GM19372 (cell line): Measurements from ENCODE around the gene CXXC5.

ENCODE experiments used
- ATAC-seq: cut with Tn5 transposase; IDR thresholded peaks from one replicate; pipeline ENCODE4 v1.9.1; 2021; ENCODE audit warnings: mild to moderate bottlenecking, low read depth, moderate library complexity; ENCODE audit not compliant: unreplicated experiment

CXXC5 gene

DNA sequence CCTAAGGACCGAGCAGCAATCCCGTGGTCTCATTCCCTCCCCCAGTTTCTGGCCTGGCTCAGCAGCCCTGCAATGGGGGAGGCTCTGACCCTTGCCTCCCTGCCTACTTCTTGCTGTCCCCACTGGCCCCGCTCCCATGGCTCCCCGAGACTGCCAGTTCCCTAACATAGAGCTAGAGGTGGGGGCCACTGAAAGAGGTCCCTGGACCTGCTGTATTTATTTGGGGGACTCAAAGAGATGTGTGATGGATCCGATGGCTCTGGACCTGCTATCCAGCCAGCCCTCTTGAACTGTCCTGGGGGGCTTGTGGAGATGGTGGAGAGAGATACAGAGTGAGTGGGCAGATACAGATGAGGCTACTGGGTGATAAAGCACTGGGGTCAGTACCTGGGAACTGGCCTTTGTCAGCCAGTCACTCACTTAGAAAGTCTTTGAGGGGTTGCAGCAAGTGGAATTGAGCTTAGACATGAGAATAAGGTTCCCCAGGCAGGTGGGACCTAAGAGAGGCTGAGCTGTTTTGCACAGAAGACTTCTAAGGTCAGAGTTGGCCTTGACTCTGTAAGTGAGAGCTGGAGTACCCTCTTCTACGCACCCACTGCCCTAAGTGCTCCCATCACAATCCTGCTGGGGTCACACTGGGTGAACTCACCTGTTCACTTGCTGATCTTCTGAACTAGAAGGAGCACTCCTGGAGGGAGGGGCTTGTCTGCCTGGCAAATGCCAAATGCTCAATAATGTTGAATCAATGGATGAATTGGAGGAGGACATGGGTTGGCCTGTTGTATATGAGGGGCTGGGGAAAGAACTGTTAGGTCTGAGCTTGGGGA is 42.9 kb downstream of the CXXC5 start:
- ATAC-seq, result no peak

DNA sequence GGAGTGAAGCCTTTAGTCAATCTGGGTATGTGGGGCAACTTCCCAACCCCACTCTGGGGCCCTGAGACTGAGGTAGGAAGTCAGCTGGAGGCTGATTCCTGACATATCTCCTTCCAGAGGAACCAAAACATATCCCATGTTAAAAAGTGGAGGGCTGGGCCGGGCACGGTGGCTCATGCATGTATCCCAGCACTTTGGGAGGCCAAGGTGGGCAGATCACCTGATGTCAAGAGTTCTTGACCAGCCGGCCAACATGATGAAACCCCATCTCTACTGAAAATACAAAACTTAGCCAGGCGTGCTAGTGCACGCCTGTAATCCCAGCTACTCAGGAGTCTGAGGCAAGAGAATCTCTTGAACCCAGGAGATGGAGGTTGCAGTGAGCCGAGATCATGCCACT is 44.0 kb downstream of the CXXC5 start:
- ATAC-seq, result no peak

DNA sequence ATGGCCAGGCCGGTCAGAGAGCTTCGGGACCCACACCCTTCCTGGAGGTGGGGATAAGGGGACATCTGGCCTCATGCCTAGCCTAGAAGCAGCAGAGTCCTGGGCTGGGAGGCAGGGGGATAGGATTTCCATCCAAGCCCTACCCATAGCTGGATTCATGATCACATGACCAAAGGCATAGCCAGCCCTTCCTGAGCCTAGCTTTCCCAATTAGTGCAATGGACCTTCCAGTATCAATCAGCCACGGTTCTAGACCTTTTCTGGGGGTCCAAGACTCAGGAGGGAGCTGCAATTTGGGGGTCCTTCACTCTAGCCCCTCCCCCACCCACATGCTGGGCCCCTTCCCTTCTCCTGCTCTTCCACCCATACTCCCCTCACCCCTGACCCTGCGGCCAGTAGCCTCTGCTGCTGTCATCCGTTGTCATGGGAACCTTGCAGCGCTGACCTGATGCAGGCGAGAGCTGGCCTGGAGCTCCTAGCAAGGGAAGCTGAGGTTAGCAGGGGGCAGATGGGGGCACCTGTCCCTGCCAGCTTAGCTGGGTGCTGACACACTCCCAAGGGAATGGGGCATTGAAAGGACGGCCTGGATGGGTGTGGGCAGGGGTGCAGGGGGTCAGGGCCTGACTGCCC is 44.6 kb downstream of the CXXC5 start:
- no peak for ATAC-seq

DNA sequence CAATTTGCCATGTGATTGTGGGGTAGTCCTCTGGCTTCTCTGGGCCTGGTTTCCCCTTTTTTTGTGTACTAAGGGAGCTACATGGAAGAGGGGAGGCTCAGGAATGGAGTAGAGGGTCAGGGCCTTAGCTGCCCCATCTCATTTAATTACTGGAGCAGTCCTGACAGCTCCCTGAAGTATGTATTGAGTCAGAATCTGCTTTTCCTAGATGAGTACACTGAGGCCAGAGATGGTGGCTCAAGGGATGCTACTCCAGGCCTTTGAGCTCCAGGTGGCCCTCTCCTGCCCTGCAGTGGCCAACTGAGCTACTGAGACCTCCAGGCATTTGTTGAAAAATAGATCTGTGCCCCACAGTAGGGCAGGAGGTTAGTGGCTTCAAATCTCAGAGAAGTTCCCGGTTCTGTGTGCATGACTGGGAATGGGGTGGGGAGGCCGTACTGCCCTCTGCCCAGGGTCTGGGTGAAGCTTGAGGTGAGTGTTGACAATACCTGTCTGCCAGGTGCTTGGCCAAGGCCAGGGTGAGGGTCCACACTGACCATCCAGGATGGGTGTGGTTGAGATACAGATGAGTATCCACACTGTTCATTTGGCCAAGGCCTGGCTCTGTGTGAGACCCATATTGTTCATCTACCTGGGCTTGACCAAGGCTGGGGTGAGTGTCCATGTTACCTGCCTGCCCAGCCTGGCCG is 45.7 kb downstream of the CXXC5 start:
- no peak for ATAC-seq

DNA sequence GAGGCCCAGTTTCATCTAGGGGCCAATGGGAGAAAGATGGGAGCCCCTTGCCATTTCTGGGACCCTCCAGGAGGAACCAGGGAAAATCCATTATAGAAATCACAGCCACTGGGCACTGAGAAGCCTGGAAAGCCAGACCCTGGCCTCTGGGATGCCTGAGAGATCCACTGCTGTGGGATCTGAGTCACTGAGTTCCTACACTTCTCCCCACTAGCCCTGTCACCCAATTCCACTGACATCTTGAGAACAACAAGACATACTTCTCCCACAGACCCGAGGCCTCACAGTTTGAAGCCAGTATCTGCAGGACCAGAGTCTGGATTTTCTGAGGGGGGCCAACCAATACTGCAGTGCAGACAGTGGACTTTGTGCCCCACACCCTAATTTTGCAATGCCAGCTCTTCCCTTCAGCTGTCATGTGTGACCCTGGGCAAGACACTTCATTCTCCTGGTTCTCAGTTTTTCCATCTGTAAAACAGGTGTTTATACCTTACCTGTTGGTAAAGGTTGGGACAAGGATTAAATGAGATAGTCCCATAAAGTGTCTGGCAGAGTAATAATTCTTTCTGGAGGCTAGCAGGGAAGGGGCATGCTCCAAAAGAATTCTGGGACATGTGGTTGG is 46.5 kb downstream of the CXXC5 start:
- ATAC-seq, result no peak

DNA sequence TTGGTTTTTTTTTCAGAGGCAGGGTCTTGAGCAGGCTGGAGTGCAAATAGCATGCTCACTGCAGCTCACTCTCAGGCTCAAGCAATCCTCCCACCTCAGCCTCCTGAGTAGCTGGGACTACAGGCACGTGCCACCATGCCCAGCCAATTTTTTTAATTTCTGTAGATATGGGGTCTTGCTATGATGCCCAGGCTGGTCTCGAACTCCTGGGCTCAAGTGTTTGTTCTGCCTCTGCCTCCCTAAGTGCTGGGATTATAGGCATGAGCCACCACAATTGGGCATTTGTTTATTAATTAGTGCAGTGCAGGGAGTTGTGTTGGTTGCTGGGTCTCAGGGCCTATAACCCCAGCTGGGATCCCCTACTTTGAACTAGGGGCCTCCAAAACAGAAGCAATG is 47.0 kb downstream of the CXXC5 start:
- no peak for ATAC-seq

DNA sequence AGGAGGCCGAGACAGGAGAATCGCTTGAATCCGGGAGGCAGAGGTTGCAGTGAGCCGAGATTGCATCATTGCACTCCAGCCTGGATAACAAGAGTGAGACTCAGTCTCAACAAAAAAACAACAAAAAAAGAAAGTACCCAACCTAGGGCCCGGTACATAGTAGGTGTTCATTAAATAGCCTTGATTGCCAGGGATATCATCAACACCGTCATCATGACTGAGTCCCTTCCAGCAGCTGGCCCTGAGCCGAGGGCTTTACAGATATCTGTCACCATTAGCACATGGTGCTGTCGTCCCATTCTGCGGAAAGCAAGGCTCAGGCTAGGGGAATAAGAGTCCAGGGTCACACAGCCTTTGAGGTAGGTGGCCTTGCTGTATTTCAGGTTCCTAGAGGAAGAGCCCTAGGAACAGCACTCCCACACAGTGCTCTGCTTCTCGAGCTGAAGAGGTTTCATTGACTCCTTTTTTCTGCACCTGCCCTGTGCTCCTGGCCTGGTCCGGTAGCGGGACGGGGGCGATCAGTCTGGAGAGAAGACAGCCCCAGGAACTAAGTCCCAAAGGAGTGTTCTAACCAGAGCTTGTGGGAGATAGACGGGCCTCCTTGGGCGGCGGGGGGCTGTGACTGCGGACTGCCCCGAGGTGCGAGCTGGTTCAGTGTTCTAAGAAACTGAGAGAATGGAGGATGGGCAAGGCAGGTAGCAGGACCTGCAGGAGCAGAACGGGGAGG is 48.2 kb downstream of the CXXC5 start:
- no peak for ATAC-seq

DNA sequence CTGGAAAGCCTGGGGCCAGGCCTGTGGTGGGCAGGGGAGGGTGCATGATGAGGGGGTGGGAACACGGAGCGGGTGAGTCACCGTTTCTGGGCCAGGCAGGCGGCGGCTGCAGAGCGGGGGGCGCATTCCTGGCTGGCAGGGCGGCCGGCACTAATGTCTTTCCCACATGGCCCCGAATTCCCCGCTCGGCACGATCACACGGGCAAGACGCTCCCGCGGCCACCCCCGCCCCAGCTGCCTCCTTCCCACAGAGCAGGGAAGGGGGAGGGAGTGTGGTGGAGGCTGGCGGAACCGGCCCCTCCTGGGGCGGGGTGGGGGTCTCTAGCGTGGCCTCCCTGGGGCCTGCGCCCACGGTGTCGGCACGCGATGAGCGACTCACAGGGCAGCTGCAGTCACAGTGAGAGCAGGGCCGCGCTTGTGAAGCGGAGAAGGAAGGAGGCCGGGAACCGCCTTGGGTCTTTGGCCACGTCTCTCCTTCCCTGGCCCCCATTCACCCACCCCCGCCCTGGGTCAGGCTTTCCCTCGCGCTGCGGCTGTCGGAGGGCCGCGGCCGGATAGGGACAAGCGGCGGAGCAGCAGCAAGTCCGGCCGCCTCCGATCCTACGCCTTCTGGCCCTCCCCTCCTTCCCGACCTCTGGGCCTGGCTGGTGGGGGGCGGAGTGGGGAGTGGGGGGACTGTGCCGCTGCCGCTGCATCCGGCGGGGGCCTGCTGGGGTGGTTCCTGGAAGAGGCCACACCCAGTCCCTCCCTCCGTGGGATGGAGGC is 48.9 kb downstream of the CXXC5 start:
- ATAC-seq, result no peak

DNA sequence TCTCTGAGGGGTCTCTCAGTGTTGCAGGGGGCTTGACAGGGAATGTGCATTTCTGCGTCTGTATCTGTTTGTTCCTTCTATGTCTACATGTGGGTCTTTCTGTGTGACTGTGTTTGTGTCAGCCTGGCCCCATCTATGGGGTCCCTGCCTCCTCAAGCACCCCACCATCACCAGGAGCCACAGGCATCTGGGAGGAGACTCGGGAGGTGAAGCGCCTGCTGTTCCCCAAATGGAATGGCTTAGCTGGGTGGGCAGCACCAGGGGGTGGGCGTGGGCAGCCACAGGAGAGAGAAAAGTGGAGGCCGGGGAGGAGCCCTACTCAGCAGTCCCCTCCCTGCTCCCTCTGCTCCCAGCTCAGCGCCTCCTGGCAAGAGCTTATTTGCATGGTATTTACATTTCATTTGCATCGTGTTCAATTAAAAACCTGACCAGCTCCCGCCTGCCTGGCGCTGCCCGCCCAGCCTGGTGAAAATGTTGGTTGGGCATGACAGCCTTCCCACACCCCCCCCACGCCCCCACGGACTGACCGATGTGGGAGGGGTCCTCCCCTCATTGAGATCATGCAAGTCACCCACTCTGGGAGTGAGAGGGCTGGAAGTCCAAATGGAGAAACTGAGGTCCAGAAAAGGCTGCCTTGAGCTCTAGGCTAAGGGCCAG is 50.5 kb downstream of the CXXC5 start:
- ATAC-seq, result no peak

DNA sequence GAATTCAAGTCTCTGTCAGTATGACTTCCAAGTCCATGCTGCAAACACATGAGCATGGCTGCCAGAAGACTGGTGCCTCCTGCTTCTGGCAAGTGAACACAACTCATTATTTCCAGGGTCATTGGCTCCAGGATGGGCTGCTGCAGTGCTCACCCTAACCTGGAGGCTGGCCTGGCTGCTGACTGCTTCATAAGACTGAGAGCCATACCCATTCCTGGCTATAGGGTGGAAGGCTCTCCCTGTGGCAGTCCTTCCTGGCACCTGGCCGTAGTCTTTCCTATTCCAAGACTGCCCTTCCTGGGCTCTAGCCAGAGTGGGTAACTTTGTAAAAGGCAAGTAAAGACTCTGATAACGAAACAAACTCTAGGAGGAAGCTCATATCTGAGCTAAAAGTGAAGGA is 51.2 kb downstream of the CXXC5 start:
- ATAC-seq, result no peak

DNA sequence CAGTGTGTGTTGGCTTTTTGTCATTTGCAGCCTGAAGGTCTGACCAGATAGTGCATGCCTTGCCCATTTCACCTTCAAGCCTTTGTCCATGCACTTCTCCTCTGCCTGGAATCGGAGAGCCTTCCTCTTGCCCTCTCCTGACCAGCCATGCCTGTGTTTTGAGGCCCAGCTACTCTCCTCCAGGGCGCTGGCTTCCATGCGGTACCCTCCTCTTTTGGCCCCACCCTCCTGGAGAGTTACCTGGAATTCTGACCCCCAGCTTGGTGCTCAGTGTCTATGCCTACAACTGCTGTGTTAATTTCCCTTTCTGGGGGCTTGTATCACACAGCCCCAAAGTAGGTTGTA is 52.5 kb downstream of the CXXC5 start:
- no peak for ATAC-seq

DNA sequence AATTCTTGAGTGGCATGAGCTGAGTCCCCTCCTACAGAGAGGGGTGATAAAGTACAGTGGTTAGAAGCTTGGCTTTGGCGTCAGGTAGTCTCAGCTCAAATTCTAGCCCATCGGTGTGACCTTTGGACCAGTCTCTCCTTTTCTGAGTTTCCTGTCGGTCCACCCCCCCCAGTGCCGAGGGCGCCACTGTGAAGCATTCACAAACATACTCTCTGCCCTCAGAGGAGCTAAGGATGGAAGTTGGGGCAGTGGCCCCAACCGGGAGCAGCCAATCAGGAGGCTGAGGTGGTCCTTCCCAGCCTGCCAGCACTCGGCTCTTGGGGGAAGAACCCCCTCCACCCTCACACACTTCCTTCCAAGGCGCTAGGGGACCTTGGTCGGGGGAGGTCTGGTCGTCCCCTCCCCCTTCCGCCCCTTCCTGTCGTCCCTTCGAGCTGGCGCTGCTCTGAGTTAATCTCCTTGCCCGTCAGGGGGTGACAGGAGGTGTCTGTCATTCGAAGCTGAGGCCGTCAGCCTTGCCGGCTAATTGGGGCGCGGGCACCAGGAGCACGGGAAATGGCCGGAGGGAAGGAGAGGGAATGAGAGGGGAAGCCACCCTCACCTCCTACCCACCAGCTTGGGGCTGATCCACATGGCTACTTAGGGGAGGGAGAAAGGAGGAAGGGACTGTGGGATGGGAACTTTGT is 53.0 kb downstream of the CXXC5 start:
- no peak for ATAC-seq

DNA sequence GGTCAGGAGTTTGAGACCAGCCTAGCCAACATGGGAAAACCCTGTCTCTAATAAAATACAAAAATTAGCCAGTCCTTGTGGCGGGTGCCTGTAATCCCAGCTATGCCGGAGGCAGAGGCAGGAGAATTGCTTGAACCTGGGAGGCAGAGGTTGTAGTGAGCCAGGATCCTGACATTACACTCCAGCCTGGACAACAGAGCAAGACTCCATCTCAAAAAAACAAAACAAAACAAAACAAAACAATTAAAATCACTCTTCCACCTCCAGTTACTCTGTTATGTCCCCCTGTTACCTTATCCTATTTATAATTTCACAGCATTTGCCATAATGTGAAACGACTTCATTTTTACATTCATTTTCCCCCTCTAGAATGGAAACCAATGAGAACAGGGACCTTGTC is 54.4 kb downstream of the CXXC5 start:
- ATAC-seq, result no peak

DNA sequence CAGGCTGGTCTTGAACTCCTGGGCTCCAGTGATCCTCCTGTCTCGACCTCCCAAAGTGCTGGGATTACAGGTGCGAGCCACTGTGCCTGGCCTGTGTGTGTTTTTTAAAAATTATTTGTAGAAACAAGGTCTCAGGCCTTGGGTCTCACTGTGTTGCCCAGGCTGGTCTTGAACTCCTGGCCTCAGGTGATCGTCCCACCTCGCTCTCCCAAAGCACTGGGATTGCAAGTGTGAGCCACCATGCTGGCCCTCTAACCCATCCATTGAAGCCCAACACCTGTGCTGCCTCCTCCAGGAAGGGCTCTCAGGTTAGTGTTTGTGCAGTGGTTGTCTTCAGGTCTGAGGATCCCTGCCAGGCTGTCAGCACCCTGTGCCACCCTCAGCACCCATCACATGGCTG is 56.6 kb downstream of the CXXC5 start:
- no peak for ATAC-seq

DNA sequence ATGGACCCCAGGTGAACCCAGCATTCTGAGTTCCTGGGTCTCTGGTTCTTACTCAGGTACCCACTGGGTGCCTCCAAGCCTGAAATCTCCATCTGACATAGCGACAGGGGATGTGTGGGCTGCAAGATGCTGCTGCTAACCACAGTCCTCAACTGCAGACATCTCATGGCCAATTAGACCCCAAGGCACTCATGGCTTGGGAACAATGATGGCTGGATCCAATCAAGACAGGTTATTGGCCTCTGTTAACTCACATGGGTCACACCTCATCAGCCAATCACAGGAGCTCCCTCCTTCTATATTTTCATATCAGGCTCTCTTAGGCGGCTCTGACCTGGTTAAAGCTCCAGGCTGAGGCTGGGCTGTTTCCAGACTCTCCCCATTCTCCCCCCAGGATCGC is 57.0 kb downstream of the CXXC5 start:
- no peak for ATAC-seq

DNA sequence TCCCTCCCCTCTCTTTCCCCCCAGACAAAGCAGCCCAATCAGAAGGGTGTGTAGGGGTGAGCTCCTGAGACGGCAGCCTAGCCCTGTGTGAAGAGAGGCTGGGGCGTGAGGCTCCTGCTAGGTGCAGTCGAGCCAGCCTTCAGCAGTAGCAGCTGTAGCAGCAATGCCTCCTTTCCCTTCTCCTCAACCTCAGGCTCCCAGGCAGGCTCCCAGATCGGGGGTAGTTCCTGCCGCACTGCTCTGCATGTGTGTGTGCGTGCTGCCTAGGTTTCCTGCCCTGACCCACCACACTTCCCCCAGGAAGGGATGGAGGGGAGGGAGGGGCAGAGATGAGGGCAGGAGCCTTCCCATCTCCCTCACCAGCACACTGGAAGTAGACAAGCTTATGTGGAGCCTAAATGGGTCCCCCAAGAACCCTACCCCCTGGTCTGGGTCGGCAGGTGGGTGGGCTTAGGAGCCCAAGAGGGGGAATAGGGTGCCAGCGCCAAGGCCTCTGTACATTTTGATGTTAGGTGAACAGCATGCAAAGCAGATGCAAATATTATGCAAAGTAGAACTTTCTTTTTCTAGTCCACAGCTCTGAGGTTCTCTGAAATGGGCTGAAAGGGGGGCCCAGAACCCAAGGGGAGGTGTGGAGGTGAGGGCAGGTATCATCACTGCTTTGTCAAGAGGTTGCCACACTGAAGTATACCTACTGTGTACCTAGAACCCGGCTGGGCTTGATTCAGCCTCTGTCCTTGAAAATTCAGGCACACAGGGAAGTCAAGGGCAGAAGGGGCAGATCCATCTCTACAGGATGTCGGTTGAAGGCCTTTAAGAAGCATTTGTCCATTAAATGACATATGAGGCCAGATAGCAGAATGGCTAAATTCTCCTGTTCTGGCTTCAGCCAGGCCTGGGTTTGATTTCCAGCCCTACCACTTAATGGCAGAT is 57.8 kb downstream of the CXXC5 start:
- ATAC-seq, result no peak

DNA sequence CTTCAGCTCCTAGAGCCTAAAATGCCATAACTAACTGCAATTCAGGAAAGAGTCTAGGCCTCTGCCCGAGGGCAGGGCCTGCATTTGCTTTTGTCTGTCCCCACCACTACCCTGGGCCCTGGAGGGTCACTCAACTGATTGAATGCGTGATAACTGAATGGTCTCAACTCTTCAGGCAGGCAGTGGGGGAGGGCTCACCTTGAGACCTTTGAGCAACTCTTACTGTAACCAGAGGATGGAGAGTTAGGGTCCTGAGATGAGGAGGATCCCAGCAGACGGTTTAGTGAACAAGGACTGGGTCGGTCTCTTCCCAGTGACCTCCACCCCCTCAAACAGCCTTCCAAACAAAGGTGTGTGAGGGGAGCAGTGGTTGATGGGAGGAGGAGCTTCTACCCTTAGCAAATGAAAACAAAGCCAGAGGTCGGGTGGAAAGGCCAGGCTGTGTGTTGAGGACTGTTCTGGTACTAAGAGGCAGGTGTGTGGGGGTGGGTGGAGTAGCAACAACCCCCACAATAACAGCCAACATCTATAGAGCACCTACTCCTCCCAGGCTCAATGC is 59.4 kb downstream of the CXXC5 start:
- no peak for ATAC-seq

DNA sequence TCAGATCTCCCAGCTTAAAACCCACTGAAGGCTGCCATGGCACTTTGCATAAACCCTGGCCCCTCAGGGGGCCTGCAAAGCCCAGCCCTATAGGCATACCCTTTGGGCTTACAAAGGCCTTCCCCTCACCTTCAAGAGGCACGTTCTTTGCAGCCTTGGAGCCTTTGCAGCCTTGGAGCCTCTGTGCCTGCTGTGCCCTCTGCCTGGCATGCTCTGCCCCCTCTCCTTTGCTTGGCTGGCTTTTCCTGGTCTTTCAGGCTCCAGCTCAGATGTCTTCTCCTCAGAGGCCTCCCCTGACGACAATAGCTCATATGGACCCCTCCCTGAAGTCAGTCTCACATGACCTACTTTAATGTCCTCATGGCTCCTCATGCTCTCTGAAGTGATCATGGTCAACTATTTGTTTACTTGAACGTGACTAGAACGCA is 60.3 kb downstream of the CXXC5 start:
- no peak for ATAC-seq
